ENCODE data around the gene PRELP.

PRELP gene

DNA sequence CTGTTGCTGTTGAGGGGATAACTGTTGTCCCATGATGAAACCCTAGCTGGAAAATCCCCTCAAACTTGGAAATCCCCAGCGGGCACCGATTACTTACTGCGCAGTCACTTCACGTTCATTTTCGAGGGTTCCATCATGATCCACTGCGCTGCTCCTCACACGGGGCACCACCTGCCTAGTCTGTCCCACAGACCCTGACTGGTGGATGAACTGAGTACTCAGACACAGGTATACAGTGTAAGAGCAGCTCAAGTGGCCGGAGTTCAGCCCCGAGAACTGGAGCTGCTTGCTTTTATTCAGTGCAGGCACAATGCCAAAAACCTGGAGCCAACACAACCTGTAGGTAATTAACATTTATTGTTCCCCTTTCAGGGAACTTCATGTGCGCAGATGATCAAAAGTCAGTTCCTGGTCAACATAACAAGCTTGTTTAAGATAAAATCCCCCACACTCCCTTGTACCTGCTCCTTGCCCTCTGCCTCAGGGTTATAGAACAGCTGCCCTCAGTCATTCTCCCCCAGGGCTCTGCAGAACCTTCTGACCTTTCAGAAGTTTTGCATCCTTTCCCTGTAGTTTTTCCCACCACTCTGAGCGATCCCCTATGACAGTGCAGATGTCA is 46.5 kb upstream of the PRELP start:
- no peak for ATAC-seq (ENCODE audit: low read depth)
- Histone ChIP-seq H3K4me3 (ENCODE audit: severe bottlenecking) (no peak overlapping the region), H3K36me3 (ENCODE audit: low read depth) (no peaks in the 10 kb centered on the region), H3K27ac (ENCODE audit: poor library complexity, severe bottlenecking) (no peak overlapping the region), H3K27me3 (ENCODE audit: insufficient read depth, poor library complexity, severe bottlenecking) (peaks cover 6% of the 10 kb centered on the region), H3K4me1 (ENCODE audit: insufficient read depth, poor library complexity, severe bottlenecking) (no peaks in the 10 kb centered on the region), H3K9me3 (ENCODE audit: severe bottlenecking) (no peaks in the 10 kb centered on the region)
- TF ChIP-seq, protein P1, sequence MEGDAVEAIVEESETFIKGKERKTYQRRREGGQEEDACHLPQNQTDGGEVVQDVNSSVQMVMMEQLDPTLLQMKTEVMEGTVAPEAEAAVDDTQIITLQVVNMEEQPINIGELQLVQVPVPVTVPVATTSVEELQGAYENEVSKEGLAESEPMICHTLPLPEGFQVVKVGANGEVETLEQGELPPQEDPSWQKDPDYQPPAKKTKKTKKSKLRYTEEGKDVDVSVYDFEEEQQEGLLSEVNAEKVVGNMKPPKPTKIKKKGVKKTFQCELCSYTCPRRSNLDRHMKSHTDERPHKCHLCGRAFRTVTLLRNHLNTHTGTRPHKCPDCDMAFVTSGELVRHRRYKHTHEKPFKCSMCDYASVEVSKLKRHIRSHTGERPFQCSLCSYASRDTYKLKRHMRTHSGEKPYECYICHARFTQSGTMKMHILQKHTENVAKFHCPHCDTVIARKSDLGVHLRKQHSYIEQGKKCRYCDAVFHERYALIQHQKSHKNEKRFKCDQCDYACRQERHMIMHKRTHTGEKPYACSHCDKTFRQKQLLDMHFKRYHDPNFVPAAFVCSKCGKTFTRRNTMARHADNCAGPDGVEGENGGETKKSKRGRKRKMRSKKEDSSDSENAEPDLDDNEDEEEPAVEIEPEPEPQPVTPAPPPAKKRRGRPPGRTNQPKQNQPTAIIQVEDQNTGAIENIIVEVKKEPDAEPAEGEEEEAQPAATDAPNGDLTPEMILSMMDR (IDR thresholded peaks at IDR 0.05; ENCODE audit: poor library complexity, severe bottlenecking) = no peak
- no peak for DNase-seq (ENCODE audit: low spot score)

DNA sequence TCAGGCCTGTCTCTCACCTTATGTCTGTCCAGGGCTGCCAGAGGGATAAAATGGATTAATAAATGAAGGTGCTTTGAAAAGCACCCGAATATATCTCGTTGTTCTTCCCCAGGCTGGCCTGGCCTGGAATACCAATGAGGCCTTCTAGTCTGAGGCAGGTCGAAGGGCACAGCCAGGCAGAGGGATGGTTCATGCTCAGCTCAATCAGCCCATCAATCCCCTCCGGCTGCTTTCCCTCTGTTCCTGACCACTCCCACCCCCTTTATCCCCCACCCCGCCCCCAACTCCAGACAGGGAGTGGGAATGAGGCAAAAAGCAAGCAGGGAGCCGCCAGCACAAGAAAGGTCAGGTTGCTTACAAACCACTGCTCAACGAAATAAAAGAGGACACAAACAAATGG is 40.0 kb upstream of the PRELP start:
- ATAC-seq (ENCODE audit: low read depth) = no peak
- no peak overlapping the region for H3K27ac ChIP-seq (ENCODE audit: poor library complexity, severe bottlenecking)

DNA sequence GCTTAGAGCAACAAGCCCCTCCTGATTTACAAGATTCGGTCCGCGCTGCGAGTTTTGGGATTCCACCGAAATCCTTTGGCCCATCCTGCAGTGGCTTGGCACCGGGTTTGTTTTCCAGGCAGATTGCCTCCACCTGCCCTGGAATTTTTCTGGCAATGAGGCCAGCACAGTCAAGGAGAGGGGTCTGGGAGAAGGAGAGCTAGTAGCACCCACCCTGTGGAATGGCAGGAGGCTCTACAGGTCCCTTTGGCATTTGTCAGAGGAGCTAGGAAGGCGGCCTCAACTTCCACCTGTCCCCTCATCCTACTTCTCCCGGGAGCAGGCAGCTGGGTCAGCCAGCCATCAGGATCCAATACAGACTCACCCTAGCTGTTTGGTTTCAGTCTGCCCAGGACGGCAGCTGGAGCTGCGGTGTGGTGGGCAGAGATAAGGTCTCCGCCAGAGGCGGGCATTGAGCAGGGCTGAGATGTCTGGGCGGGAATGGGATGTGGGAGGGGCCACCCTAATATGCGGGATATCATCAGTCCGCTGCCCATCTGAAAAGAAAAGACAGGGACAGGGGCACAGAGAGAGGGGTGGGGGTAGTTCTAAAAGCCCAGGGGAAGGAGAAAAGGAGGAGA is 37.8 kb upstream of the PRELP start:
- no peak overlapping the region for H3K27ac ChIP-seq (ENCODE audit: poor library complexity, severe bottlenecking)
- H3K4me3 ChIP-seq (ENCODE audit: severe bottlenecking) = no peak overlapping the region
- H3K36me3 ChIP-seq (ENCODE audit: low read depth) = no peaks in the 10 kb centered on the region
- no peaks in the 10 kb centered on the region for H3K27me3 ChIP-seq (ENCODE audit: insufficient read depth, poor library complexity, severe bottlenecking)
- no peaks in the 10 kb centered on the region for H3K9me3 ChIP-seq (ENCODE audit: severe bottlenecking)
- ATAC-seq (ENCODE audit: low read depth) (no peak), DNase-seq (ENCODE audit: low spot score) (no peak)
- H3K4me1 ChIP-seq (ENCODE audit: insufficient read depth, poor library complexity, severe bottlenecking) = no peaks in the 10 kb centered on the region
- TF ChIP-seq, protein P1 (IDR thresholded peaks at IDR 0.05; ENCODE audit: poor library complexity, severe bottlenecking) = no peak

More for the DNA sequence above, 40.0 kb upstream of the PRELP start:
- Histone ChIP-seq H3K36me3 (ENCODE audit: low read depth) (no peaks in the 10 kb centered on the region), H3K27me3 (ENCODE audit: insufficient read depth, poor library complexity, severe bottlenecking) (no peaks in the 10 kb centered on the region), H3K9me3 (ENCODE audit: severe bottlenecking) (no peaks in the 10 kb centered on the region), H3K4me1 (ENCODE audit: insufficient read depth, poor library complexity, severe bottlenecking) (no peaks in the 10 kb centered on the region), H3K4me3 (ENCODE audit: severe bottlenecking) (no peak overlapping the region)
- TF ChIP-seq, protein P1 (IDR thresholded peaks at IDR 0.05; ENCODE audit: poor library complexity, severe bottlenecking) = no peak
- no peak for DNase-seq (ENCODE audit: low spot score)

- H3K27me3 ChIP-seq (ENCODE audit: insufficient read depth, poor library complexity, severe bottlenecking) = no peaks in the 10 kb centered on the region
- no peak for ATAC-seq (ENCODE audit: low read depth)
- H3K4me1 ChIP-seq (ENCODE audit: insufficient read depth, poor library complexity, severe bottlenecking) = no peaks in the 10 kb centered on the region
- no peak for DNase-seq (ENCODE audit: low spot score)
- TF ChIP-seq, protein P1 (IDR thresholded peaks at IDR 0.05; ENCODE audit: poor library complexity, severe bottlenecking) = no peak
- no peak overlapping the region for H3K4me3 ChIP-seq (ENCODE audit: severe bottlenecking)
- no peaks in the 10 kb centered on the region for H3K9me3 ChIP-seq (ENCODE audit: severe bottlenecking)
- no peaks in the 10 kb centered on the region for H3K36me3 ChIP-seq (ENCODE audit: low read depth)
- H3K27ac ChIP-seq (ENCODE audit: poor library complexity, severe bottlenecking) = no peak overlapping the region
Observed at GRCh38 chr1:203439131-203439730, 36.4 kb upstream of the PRELP start.

GRCh38 chr1:203440771-203441170 is 34.8 kb upstream of the PRELP start:
- Histone ChIP-seq H3K4me1 (ENCODE audit: insufficient read depth, poor library complexity, severe bottlenecking) (no peaks in the 10 kb centered on the region), H3K9me3 (ENCODE audit: severe bottlenecking) (no peaks in the 10 kb centered on the region), H3K36me3 (ENCODE audit: low read depth) (no peaks in the 10 kb centered on the region), H3K27me3 (ENCODE audit: insufficient read depth, poor library complexity, severe bottlenecking) (no peaks in the 10 kb centered on the region), H3K4me3 (ENCODE audit: severe bottlenecking) (no peak overlapping the region), H3K27ac (ENCODE audit: poor library complexity, severe bottlenecking) (no peak overlapping the region)
- ATAC-seq (ENCODE audit: low read depth) = peak; percentile 78
- TF ChIP-seq, protein P1 (IDR thresholded peaks at IDR 0.05; ENCODE audit: poor library complexity, severe bottlenecking) = peak; percentile 43
- DNase-seq (ENCODE audit: low spot score) = no peak

Measured in RWPE2 (cell line).